ENCODE data around the gene ABHD16B.

The ABHD16B gene

GRCh38 chr20:63895952-63896263 is 34.6 kb downstream of the ABHD16B start:
- H3K23ac ChIP-seq (ENCODE audit: low read length): no peak overlapping the region
- no peak overlapping the region for H4K5ac ChIP-seq (ENCODE audit: low read length)
- peaks cover 18% of the 10 kb centered on the region for H3K79me2 ChIP-seq (ENCODE audit: control insufficient read depth, insufficient read depth, low read length)
- H2AK5ac ChIP-seq (ENCODE audit: low read length): no peak overlapping the region
- H2BK120ac ChIP-seq (ENCODE audit: low read depth, low read length): no peak overlapping the region
- H3K18ac ChIP-seq (ENCODE audit: low read length): no peak overlapping the region
- H4K8ac ChIP-seq (ENCODE audit: low read depth, low read length): no peak overlapping the region
- peak overlapping the region; percentile 2 for H3K4me3 ChIP-seq (ENCODE audit: low read length)
- no peaks in the 10 kb centered on the region for H3K27me3 ChIP-seq (ENCODE audit: insufficient read depth, low read length, poor library complexity)
- no peak overlapping the region for H3K4ac ChIP-seq (ENCODE audit: low read depth, low read length)
- H3K4me1 ChIP-seq (ENCODE audit: control insufficient read depth, low read depth, low read length): peaks cover 8% of the 10 kb centered on the region
- H3K27ac ChIP-seq (ENCODE audit: low read depth, low read length): no peak overlapping the region
- WGBS (ENCODE audit: extremely low coverage, insufficient coverage, low lambda C conversion rate): no CpG with 5 or more reads among the region's 5 CpGs
- DNase-seq: no peak
- H3K4me2 ChIP-seq (ENCODE audit: low read length): peak overlapping the region; percentile 60
- H3K9ac ChIP-seq (ENCODE audit: low read length): peak overlapping the region; percentile 66
- H3K36me3 ChIP-seq (ENCODE audit: control insufficient read depth, insufficient read depth, low read length): peaks cover 4% of the 10 kb centered on the region
- no peak overlapping the region for H3K56ac ChIP-seq (ENCODE audit: low read length)
- H2BK15ac ChIP-seq (replicated peaks; ENCODE audit: low read depth): no peak overlapping the region
- peaks cover 13% of the 10 kb centered on the region for H3K79me1 ChIP-seq (ENCODE audit: low read length)
- H2BK5ac ChIP-seq (ENCODE audit: low read length): no peak overlapping the region

GRCh38 chr20:63896264-63897105 is 35.2 kb downstream of the ABHD16B start:
- no peak overlapping the region for H2BK15ac ChIP-seq (replicated peaks; ENCODE audit: low read depth)
- H3K79me1 ChIP-seq (ENCODE audit: low read length): peaks cover 16% of the 10 kb centered on the region
- H3K27ac ChIP-seq (ENCODE audit: low read depth, low read length): no peak overlapping the region
- H2BK5ac ChIP-seq (ENCODE audit: low read length): no peak overlapping the region
- peak overlapping the region; percentile 60 for H3K4me2 ChIP-seq (ENCODE audit: low read length)
- H3K4ac ChIP-seq (ENCODE audit: low read depth, low read length): no peak overlapping the region
- H4K8ac ChIP-seq (ENCODE audit: low read depth, low read length): no peak overlapping the region
- no CpG with 5 or more reads among the region's 18 CpGs for WGBS (ENCODE audit: extremely low coverage, insufficient coverage, low lambda C conversion rate)
- no peak overlapping the region for H2AK5ac ChIP-seq (ENCODE audit: low read length)
- H3K4me3 ChIP-seq (ENCODE audit: low read length): no peak overlapping the region
- H3K18ac ChIP-seq (ENCODE audit: low read length): no peak overlapping the region
- peaks cover 22% of the 10 kb centered on the region for H3K79me2 ChIP-seq (ENCODE audit: control insufficient read depth, insufficient read depth, low read length)
- H3K27me3 ChIP-seq (ENCODE audit: insufficient read depth, low read length, poor library complexity): no peaks in the 10 kb centered on the region
- H3K56ac ChIP-seq (ENCODE audit: low read length): peak overlapping the region; percentile 28
- no peak overlapping the region for H4K5ac ChIP-seq (ENCODE audit: low read length)
- H3K23ac ChIP-seq (ENCODE audit: low read length): no peak overlapping the region
- H3K9ac ChIP-seq (ENCODE audit: low read length): peak overlapping the region; percentile 66
- peaks cover under 1% of the 10 kb centered on the region for H3K36me3 ChIP-seq (ENCODE audit: control insufficient read depth, insufficient read depth, low read length)
- DNase-seq: peak; percentile 40
- peaks cover 8% of the 10 kb centered on the region for H3K4me1 ChIP-seq (ENCODE audit: control insufficient read depth, low read depth, low read length)
- H2BK120ac ChIP-seq (ENCODE audit: low read depth, low read length): no peak overlapping the region

- Histone ChIP-seq H2BK120ac (ENCODE audit: low read depth, low read length) (no peak overlapping the region), H3K27me3 (ENCODE audit: insufficient read depth, low read length, poor library complexity) (no peaks in the 10 kb centered on the region), H4K5ac (ENCODE audit: low read length) (no peak overlapping the region), H4K8ac (ENCODE audit: low read depth, low read length) (no peak overlapping the region), H3K79me2 (ENCODE audit: control insufficient read depth, insufficient read depth, low read length) (peaks cover 27% of the 10 kb centered on the region), H3K4me1 (ENCODE audit: control insufficient read depth, low read depth, low read length) (peaks cover 8% of the 10 kb centered on the region), H3K4me3 (ENCODE audit: low read length) (no peak overlapping the region), H3K18ac (ENCODE audit: low read length) (no peak overlapping the region), H3K4me2 (ENCODE audit: low read length) (no peak overlapping the region), H3K23ac (ENCODE audit: low read length) (peak overlapping the region; percentile 1), H3K4ac (ENCODE audit: low read depth, low read length) (no peak overlapping the region), H3K79me1 (ENCODE audit: low read length) (peaks cover 19% of the 10 kb centered on the region), H3K56ac (ENCODE audit: low read length) (no peak overlapping the region), H2AK5ac (ENCODE audit: low read length) (no peak overlapping the region), H2BK15ac (replicated peaks; ENCODE audit: low read depth) (no peak overlapping the region), H3K36me3 (ENCODE audit: control insufficient read depth, insufficient read depth, low read length) (no peaks in the 10 kb centered on the region), H3K9ac (ENCODE audit: low read length) (no peak overlapping the region), H2BK5ac (ENCODE audit: low read length) (no peak overlapping the region), H3K27ac (ENCODE audit: low read depth, low read length) (no peak overlapping the region)
- no peak for DNase-seq
- WGBS (ENCODE audit: extremely low coverage, insufficient coverage, low lambda C conversion rate): no CpG with 5 or more reads among the region's 6 CpGs
These were observed 36.8 kb downstream of the ABHD16B start for GRCh38 chr20:63897978-63898561.

- Histone ChIP-seq H3K4me2 (ENCODE audit: low read length) (no peak overlapping the region), H3K4me1 (ENCODE audit: control insufficient read depth, low read depth, low read length) (peaks cover 7% of the 10 kb centered on the region), H3K27ac (ENCODE audit: low read depth, low read length) (no peak overlapping the region), H4K8ac (ENCODE audit: low read depth, low read length) (no peak overlapping the region), H2BK5ac (ENCODE audit: low read length) (no peak overlapping the region), H3K27me3 (ENCODE audit: insufficient read depth, low read length, poor library complexity) (no peaks in the 10 kb centered on the region), H2BK15ac (replicated peaks; ENCODE audit: low read depth) (no peak overlapping the region), H3K4ac (ENCODE audit: low read depth, low read length) (no peak overlapping the region), H3K18ac (ENCODE audit: low read length) (no peak overlapping the region), H3K79me1 (ENCODE audit: low read length) (peaks cover 19% of the 10 kb centered on the region), H3K36me3 (ENCODE audit: control insufficient read depth, insufficient read depth, low read length) (no peaks in the 10 kb centered on the region), H3K56ac (ENCODE audit: low read length) (no peak overlapping the region), H2AK5ac (ENCODE audit: low read length) (no peak overlapping the region), H3K23ac (ENCODE audit: low read length) (no peak overlapping the region), H3K9ac (ENCODE audit: low read length) (no peak overlapping the region), H4K5ac (ENCODE audit: low read length) (no peak overlapping the region), H2BK120ac (ENCODE audit: low read depth, low read length) (no peak overlapping the region), H3K4me3 (ENCODE audit: low read length) (no peak overlapping the region), H3K79me2 (ENCODE audit: control insufficient read depth, insufficient read depth, low read length) (peaks cover 32% of the 10 kb centered on the region)
- WGBS (ENCODE audit: extremely low coverage, insufficient coverage, low lambda C conversion rate): no CpG with 5 or more reads among the region's 10 CpGs
- DNase-seq: no peak
These were observed 37.7 kb downstream of the ABHD16B start for GRCh38 chr20:63898882-63899558.

- Histone ChIP-seq H3K4me3 (ENCODE audit: low read length) (no peak overlapping the region), H3K4me1 (ENCODE audit: control insufficient read depth, low read depth, low read length) (peaks cover 6% of the 10 kb centered on the region), H2BK5ac (ENCODE audit: low read length) (no peak overlapping the region), H4K5ac (ENCODE audit: low read length) (no peak overlapping the region), H3K4me2 (ENCODE audit: low read length) (no peak overlapping the region), H3K4ac (ENCODE audit: low read depth, low read length) (no peak overlapping the region), H3K18ac (ENCODE audit: low read length) (no peak overlapping the region), H3K27me3 (ENCODE audit: insufficient read depth, low read length, poor library complexity) (no peaks in the 10 kb centered on the region), H3K27ac (ENCODE audit: low read depth, low read length) (no peak overlapping the region), H2AK5ac (ENCODE audit: low read length) (no peak overlapping the region), H2BK120ac (ENCODE audit: low read depth, low read length) (no peak overlapping the region), H3K79me2 (ENCODE audit: control insufficient read depth, insufficient read depth, low read length) (peaks cover 36% of the 10 kb centered on the region), H3K23ac (ENCODE audit: low read length) (no peak overlapping the region), H3K9ac (ENCODE audit: low read length) (no peak overlapping the region), H3K79me1 (ENCODE audit: low read length) (peaks cover 21% of the 10 kb centered on the region), H3K56ac (ENCODE audit: low read length) (no peak overlapping the region), H3K36me3 (ENCODE audit: control insufficient read depth, insufficient read depth, low read length) (no peaks in the 10 kb centered on the region), H4K8ac (ENCODE audit: low read depth, low read length) (no peak overlapping the region), H2BK15ac (replicated peaks; ENCODE audit: low read depth) (no peak overlapping the region)
- WGBS (ENCODE audit: extremely low coverage, insufficient coverage, low lambda C conversion rate): no CpG with 5 or more reads among the region's 3 CpGs
- DNase-seq: no peak
These were observed 39.1 kb downstream of the ABHD16B start for GRCh38 chr20:63900413-63900812.

Data from mesendoderm (in vitro differentiated cells).